Measurements from ENCODE around the gene ADGRB3.

The ADGRB3 gene

DNA sequence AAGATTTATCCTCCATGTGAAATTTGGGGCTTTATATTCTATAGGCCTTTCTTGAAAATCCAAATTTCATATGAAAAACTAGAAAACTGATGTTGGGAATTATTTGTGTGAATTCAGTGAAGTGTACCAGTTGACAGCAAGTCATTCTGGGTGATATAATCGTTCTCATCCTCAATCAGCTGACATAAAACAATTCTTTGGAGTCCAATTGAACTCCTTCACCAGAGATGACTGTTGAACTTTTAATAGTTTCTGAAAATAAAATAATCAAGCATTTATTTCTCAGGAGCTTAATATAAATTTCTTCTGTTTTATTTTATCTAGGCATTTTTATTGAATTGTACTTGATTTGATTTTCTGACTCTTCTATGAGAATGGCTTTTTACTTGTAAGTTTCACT lies 92.6 kb downstream of the ADGRB3 start:
- no peak for DNase-seq (ENCODE audit: extremely low read depth, low read depth)
- TF ChIP-seq CTCF (IDR thresholded peaks at IDR 0.05; ENCODE audit: low read depth, low read length), result no peak

DNA sequence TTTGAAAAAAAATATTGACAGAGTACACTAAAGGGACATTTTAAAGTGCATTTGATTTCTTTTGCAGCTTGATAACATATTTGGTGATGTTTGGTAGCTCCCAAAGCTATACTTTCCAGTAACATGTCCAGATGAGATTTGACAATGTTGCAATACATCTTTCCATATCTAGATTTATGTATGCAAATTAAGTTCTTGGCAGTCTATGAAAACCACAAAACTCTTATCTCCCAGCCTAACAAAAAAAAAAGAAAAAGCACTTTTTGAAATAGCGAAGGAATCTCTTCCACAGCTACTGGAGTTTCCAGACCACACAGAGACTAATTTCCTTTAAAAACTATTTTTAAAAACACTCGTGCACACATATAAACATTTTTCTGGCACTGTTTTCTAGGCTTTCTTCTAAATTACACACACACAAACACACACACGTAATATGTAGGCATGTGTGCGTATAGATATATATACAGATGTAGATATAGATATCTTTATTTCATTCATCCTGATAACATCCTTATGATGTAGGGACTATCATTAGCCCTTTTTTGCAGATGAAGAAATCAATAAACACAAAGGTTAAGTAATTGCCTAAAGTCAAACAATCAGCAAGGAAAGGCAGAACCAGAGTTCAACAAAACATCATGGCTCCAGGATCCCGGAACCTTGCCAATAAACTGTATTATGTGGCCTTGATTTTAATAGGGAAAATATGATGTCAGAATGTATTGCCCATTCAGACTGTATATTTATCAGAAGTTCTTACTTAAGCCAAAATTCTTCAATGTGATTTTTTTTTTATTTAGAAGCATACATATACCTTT lies 93.3 kb downstream of the ADGRB3 start:
- TF ChIP-seq CTCF (IDR thresholded peaks at IDR 0.05; ENCODE audit: low read depth, low read length), result no peak
- no peak for DNase-seq (ENCODE audit: extremely low read depth, low read depth)

- no peak for TF ChIP-seq CTCF (IDR thresholded peaks at IDR 0.05; ENCODE audit: low read depth, low read length)
- DNase-seq (ENCODE audit: extremely low read depth, low read depth), result no peak
Observed at GRCh38 chr6:68729377-68729903, 94.4 kb downstream of the ADGRB3 start.

- DNase-seq (ENCODE audit: extremely low read depth, low read depth), result no peak
- TF ChIP-seq CTCF (IDR thresholded peaks at IDR 0.05; ENCODE audit: low read depth, low read length), result no peak
Observed at GRCh38 chr6:68730291-68731054, 95.4 kb downstream of the ADGRB3 start.

DNA sequence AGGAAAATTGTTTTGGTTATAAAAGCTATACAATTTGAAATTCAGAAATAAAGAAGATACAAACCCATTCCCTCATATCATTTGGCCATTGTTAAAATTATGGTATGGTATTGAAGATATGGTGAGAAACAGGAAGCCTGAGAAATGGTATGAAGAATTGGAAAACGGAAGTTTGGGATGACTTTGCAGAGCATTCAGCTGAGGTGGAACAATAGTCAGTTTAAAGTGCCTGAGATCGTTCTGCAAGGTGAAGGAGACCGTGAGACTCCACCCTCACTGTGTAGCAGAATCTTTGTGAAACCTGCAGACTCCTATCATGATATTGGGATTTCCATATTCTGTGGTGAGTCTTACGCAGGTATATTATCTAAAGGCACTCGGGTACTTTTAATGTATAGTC lies 97.3 kb downstream of the ADGRB3 start:
- no peak for TF ChIP-seq CTCF (IDR thresholded peaks at IDR 0.05; ENCODE audit: low read depth, low read length)
- no peak for DNase-seq (ENCODE audit: extremely low read depth, low read depth)

DNA sequence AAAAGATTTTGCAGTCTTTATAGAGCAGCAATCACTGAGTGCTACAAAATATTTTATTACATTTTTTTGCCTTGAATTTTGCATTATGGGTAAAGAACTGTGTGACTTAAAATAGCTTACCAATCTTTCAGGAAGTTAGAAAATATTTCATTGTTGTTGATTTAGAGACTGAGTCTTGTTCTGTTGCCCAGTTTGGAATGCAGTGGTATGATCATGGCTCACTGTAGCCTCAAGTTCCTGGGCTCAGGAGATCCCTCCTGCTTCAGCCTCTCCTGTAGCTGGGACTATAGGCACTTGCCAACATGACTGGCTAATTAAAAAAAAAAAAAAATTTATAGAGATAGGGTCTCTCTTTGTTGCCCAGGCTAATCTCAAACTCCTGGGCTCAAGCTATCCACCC lies 100.8 kb downstream of the ADGRB3 start:
- no peak for TF ChIP-seq CTCF (IDR thresholded peaks at IDR 0.05; ENCODE audit: low read depth, low read length)
- no peak for DNase-seq (ENCODE audit: extremely low read depth, low read depth)

GRCh38 chr6:68737061-68737460 lies 102.0 kb downstream of the ADGRB3 start:
- DNase-seq (ENCODE audit: extremely low read depth, low read depth), result no peak
- no peak for TF ChIP-seq CTCF (IDR thresholded peaks at IDR 0.05; ENCODE audit: low read depth, low read length)

Measured in AG09319 (cell line).